RKO (cell line): ENCODE results near the gene ZNF674.
"Not testable (repeated sequence)": the region's sequence is repeated elsewhere in the genome, so short reads cannot be mapped to it uniquely, and the experiment has no call there.

Experiments used
- DNase-seq: peaks from one replicate; pipeline ENCODE4 v3.0.0-alpha.2; 2016; ENCODE audit warnings: low spot score

Gene ZNF674

DNA sequence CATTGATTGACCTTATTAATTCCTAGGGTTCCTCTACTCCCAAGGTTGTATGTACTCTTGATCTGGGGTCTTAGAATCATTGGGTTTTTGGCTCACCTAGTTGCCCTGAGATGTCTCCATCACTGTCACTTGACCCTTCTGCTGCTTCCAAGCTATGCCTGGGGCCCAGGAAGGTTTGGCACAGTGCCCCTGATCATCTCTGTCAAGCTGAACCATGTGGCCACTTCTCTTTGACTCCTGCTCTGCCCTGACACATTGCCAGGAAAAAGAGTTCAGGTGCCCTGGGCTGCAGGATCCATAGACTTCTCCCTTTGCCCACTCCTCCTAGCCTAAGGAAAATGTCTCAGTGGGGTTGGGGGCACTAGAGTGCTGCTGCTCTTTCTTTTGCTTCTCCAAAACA lies 24.4 kb upstream of the ZNF674 start:
- DNase-seq: no peak

DNA sequence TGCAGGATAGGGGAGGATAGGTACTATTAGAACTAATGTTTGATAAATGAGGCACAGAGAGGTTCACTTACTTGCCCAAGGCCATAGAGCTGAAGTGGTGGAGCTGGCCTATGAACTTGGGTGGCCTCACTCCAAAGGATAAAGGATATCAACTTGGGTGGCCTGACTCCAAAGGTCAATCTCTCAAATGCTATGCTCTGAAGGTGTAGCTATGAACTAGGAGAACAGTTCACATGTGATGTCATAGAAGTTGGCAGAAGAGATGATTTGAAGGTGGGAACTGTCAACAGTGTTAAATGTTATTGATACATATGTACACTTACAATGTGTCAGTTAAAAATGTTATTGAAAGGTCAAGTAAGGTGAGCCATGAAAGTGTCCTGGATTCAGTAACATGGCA lies 22.2 kb upstream of the ZNF674 start:
- no peak for DNase-seq

DNA sequence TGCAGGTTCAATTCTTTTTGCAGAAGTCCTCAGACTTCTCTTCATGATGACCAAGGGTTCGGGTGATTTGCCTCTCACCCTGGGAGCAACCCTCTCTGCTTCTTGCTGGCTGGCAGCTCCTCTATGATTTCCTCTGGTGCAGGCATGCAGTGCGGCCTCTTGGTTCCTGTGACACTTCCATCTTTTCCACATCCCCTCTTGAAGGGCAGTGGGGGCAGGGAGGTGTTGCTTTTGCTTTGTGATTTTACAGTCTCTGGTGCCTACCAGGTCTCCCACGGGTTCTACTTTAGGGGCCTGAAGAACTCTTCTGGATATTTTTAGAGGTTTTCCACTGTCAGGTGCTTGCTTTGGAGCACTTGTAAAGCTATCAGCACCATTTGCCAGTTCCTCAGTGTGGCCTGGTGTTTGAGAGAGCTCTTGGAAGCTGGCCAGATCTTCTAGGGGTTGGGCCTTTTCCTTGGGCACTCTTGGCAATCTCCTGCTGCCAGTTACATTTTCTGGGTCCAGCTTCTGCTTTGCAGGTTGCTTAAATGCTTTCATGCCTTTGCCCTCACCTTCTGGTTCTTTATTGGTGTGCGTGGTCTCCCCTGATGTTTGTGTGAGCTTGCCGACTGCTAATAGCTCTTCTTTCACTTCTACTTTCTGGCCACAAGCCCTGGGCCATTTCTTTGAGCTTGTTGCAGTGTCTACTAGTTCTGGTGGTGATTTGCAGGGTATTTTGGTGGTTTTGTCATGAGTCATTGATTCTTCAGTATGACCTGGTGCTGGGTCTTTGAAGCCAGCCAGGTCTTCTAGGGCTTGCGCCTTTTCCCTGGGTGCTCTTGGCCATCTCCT lies 16.8 kb upstream of the ZNF674 start:
- no peak for DNase-seq

DNA sequence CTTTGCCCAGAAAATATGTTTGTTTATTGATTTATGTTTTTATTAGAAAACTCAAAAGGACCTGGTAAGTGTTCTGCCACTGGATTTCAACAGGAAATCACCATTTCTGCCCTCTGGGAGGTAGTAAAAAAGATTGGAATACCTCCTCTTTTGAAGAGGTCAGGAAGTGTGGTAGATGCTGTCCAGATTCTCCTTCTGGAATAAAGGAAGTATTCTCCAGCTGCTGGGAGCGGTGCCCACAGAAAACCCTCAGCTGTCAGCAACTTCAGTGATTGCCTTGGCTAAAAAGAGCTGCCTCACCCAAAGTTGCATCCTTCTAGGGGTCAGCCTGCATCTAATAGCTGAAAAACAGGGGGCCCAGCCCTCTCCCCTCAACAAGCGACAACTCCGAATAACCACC lies 13.8 kb upstream of the ZNF674 start:
- no peak for DNase-seq

DNA sequence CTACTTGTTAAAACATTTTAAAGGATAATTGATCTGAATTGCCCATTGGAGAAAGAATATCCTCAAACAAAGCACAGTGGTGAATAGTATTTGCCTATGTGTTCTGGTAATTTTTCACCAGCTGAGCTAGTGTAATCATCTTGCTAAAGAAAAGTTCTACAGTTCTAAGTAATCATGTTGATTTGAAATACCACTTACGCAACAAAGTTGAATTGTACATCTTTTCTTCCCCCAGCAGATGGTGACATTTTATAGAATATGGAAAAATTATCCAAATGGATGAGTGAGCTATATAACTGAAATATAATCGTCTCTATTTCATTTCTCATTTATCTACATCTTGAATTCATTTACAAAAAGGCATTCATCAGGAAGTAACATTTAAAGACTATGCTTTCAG lies 9.7 kb upstream of the ZNF674 start:
- peak; percentile 52 for DNase-seq

DNA sequence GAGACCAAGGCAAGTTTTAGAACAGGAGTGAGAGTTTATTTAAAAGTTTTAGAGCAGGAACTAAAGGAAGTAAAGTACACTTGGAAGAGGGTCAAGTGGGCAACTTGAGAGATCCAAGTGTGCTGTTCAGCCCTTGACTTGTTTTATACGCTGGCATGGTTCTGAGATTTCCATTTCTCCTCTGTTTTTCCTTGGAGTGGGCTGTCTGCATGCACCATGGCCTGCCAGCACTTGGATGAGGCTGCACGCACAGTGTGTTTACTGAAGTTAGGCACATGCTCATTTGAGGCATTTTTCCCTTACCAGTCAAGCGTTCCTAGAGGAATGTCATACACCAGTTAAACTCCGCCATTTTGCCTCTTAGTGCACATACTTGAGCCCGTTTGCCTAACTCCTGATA lies 8.7 kb upstream of the ZNF674 start:
- no peak for DNase-seq

DNA sequence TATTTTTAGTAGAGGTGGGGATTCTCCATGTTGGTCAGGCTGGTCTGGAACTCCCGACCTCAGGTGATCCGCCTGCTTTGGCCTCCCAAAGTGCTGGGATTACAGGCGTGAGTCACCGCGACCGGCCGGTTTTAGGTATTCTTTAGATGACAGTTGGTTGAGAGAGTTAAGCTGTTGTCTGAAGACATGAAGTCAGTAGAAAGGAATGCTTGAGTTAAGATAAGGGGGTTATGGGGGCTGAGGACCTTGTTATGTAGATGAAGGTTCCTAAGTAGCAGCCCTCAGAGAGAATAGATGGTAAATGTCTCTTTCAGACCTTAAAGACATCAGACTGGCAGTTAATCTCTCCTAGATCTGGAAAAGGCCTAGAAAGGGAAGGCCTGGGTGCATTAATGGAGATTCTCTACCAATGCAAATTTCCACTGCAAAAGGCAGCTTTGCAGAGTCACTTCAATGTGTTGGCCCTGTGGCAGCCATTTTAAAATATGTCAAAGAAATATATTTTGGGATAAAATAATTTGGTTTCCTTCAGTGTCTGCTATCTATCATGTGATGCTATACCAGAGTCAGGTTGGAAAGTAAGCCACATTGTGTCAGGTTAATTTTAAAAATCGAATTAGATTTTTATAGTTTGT lies 6.4 kb upstream of the ZNF674 start:
- DNase-seq: no peak

DNA sequence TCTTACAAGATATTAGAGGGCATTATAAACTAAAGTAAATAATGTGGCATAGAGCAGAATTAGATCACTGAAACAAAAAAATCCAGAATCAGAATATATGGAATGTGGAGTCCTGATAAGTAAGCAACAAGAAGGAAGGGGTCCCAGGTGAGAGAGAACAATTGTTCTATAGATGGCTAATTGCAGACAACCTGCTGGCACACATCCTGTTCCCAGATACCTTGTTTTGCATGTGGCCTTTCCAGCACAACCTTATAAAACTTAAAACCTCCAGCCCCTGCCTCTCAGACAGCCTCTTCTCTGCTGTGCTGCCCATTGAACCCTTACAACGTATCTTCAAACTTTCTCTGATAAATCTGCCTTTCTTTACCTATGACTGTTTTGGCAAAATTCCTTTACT lies 4.7 kb upstream of the ZNF674 start:
- no peak for DNase-seq

DNA sequence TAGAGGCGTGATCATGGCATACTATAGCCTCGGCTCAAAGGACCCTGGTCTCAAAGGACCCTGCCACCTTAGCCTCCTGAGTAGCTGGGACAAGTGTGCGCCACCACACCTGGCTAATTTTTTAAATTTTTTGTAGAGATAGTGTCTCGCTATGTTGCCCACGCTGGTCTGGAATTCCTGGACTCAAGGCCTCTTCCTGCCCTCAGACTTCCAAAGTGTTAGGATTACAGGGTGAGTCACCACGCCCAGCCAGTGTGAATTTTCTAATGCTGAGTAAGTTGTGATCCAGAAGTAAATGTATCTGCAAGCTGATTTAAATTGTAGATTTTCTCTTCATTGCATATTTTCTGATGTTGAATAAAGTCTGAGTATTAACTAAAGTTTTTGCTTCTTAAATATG lies 2.6 kb upstream of the ZNF674 start:
- DNase-seq: peak; percentile 85

DNA sequence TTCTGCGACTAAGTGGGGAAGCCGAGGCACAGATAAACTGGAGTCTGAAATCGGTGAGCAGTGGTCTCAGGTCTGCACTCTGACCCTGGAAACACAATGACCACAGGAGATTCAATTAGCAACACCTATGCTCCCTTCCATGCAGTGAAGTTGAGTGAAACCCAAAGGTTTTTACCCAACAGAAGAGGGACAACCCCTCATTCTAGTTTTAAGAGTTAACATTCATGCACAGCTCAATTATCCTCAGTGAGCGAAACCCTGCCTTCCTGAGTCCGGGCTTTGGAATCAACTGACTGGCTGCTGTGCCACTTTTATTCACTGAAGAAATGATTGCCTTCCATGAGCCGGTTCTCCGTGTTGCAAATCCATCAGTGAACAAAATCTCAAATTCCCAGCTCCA lies 694 bp downstream of the ZNF674 start:
- not testable (repeated sequence) for DNase-seq

DNA sequence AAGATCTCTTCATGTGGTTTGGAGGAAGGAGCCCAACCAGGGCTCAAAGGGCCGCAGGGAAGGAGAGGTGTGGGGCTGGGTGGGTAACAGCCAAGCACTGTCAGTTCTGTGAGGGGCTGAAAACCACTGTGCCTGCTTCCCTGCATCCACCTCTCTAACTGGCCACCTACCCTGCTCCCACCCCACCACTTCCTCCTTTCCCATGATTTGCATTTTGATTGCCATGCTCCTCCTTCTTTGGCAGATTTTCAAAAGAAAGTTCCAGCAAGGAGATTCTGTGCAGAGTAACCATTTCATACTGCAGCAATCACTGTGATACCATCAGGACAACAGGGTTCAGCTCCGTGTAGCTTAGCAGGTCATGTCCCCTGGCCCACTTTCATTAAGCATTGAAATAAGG lies 1.8 kb downstream of the ZNF674 start:
- DNase-seq: no peak

DNA sequence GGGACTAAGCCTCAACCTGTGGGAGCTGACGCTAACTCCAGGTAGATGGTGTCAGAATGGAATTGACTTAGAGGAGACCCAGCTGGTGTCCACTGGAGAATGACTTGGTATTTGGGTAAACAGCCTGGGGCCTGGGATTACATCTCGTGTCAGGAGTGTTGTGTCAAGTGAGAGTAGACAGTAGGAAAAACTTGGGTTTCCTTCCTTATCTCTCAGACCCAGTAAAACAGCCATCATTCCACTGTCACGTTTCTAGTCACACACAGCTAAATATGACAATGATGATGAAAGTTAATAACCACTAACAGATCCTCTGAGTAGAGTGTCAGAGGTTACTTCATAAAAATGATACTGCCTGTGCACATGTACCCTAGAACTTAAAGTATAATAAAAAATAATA lies 13.8 kb downstream of the ZNF674 start:
- DNase-seq: no peak

DNA sequence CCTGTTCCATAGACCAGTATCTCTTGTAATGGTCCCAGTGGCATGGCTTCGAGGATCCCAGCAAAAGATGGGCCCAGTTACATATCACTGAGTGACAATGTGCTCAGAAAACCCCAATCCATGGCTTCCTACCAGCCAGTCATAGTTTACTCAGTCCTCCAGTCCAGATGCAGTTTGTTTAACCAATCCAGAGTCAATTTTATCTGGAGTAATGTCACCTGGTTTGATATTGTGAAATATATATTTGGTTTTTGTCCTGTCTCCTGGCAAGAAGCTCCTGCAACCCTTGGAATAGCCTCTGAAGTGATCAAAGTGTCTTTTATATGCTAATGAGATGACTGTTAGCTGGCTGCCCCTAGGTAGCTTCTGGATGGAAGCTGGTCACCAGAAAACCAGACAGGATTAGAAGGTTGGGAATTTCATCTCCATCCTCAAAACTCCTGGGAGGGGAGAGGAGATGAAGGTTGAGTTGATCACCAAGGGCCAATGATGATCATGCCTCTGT lies 14.8 kb downstream of the ZNF674 start:
- DNase-seq: not testable (repeated sequence)

DNA sequence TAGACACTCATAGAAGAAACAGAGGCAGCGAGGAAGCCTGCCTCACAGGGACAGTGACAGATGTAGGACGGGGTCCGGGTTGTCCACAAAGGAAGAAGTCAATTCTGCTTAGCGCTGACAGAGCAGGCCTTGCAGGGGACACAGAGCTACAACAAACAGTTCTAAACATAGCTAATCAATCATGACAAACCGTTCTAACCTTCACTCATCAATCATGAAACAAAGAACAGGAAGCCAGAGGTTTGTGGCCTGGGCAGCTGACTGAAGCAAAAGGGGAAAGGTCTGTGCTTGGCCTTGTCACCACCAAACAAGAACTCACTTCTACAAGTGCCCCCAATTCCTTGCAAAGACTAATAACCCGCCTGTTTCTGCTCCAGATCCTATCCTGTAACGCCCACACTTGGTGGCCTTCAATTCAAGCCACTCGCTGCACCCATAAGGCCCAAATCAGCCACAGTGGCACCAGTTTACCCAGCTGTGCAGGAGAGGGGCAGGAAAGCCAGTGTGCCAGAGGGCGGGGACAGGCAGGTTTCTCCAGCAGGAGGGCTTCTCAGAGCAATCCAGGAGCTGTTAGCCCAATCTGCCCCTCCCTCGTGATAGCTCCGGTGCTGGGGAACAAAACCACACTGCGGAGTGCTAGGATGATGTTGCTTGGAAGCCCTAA lies 15.3 kb downstream of the ZNF674 start:
- not testable (repeated sequence) for DNase-seq

DNA sequence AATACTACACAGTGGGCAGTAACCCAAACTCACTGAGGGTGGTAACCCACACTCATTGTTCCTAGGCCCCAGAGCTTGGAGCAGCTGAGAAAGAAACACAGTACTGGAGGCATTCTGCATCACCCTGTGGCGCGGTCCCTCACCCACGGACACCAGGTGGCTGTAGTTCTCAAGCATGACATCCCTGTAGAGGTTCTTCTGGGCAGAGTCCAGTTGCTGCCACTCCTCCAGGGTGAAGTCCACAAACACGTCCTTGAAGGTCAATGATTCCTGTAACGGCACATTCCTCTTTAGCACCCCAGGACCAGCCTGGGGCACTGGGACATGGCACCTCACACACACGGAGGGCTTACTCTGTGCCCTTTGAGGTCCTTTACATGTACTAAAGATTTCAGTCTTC lies 16.6 kb downstream of the ZNF674 start:
- not testable (repeated sequence) for DNase-seq

DNA sequence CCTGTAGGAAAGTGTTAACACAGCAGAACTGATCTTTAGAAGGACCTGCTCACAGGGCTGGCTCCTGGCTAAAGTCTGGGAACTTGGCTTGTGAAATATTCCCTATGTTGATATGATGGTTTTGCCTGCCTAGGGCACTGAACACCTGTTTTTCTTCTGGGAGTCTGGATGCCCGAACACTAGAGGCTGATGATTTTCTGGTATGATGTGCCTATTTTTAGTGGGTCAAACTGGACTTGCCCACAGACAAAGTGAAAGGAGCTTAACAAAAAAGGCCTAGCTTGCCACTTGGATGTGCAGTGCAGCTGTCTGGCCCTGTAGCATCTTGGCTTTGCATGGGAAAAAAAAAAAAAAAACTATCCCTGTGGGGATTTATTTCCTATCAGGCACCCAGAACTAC lies 39.1 kb downstream of the ZNF674 start:
- DNase-seq: no peak

DNA sequence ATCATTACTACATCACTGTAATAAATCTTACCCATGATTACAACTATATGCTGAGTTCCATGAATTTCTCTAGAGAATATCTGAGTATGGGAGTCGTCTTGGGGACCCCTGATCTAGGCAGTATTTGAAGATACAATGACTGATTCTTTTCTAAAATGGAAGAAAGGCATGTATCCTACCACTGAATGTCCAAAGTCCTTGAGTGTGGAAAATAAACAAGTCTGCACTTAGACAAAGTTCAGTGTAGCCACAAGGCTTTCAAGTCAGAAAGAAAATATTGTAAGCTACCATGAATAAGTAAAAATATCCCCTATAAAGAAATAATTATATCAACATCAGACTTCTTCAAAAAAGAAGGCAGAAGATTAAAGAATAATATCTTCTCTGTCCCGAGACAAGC lies 42.4 kb downstream of the ZNF674 start:
- no peak for DNase-seq

DNA sequence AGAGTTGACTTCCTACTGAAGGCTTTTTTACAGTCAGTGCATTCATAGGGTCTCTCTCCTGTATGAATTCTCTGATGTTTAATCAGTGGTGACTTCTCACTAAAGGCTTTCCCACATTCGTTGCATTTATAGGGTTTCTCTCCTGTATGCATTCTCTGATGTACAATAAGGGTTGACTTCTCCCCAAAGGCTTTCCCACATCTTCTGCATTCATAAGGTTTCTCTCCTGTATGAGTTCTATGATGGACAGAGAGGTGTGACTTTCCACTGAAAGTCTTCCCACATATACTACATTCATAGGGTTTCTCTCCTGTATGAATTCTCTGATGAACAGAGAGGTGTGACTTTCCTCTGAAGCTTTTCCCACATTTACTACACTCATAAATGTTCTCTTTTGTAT lies 45.2 kb downstream of the ZNF674 start:
- DNase-seq: no peak

DNA sequence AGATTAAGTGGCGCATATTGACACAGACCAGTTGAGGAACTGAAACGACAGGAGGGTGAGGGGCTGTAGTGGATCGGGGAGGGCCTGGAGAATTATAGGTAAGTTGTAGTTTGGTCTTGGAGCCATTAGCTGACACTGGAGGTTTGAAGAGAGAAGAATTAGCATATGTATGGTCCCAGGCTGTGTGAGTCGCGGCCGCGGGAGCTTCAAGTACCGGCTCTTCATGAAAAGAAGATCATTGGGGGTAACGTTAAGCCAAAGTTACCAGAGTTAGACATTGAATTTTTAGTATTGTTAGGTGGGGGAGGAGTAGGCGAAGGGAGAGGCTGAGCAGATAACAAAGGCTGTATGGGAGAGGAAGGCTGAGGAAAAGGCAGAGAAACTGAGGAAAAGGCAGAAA lies 56.5 kb downstream of the ZNF674 start:
- DNase-seq: no peak

DNA sequence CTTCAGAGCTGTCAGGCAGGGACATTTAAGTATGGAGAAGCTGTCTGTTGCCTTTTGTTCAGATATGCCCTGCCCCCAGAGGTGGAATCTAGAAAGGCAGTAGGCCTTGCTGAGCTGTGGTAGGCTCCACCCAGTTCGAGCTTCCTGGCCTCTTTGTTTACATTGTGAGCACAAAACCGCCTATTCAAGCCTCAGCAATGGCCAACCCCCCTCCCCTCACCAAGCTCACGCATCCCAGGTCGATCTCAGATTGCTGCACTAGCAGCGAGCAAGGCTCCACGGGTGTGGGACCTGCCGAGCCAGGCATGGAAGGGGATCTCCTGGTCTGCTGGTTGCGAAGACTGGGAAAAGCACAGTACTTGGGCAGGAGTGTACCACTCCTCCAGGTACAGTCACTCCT lies 59.3 kb downstream of the ZNF674 start:
- no peak for DNase-seq

DNA sequence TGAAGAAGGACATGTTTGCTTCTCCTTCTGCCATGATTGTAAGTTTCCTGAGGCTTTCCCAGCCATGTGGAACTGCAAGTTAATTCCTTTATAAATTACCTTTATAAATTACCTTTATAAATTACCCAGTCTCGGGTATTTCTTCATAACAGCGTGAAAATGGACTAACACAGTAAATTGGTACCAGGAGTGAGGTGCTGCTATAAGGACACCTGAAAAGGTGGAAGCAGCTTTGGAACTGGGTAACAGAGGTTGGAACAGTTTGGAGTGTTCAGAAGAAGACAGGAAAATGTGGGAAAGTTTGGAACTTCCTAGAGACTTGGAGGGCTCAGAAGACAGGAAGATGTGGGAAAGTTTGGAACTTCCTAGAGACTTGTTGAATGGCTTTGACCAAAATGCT lies 66.6 kb downstream of the ZNF674 start:
- DNase-seq: not testable (repeated sequence)

DNA sequence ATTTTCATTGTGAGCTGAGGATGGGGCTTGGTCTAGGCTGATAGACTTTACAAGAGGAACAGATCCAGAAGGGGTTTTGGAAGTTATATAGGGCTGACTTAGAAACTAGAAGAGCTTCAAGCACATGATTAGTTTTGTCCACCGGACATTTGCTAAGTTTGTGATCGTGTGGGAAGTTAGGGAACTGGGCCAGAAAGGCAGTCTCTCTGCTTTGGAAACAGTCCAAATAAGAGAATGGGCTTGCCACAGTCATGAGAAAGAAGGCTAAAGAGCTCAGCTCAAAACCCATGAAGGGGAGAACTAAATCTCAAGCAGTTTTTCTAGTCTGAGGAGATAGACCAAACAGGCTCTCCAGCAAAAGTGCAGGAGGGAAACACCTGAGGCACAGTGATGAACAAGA lies 67.8 kb downstream of the ZNF674 start:
- no peak for DNase-seq

DNA sequence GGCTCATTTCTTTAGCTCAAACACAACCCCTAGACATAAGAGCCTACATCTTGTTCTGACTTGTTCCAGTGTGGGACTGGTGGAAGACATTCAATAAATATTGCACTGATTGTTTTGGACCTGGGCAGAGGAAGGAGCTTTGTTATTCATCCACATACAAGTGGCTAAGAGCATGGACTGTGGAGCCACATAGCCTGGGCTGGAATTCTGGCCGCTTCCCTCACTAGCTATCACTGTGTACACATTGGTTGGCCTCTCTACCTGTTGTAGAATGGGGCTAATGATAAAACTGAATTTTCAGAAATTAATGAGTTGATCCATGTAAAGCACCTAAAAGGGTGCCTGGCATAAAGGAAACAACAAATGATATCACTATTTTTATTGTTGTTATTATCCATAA lies 80.0 kb downstream of the ZNF674 start:
- DNase-seq: no peak
